Stimulated activated CD4-positive, alpha-beta T cell treated with anti-CD3 and anti-CD28 coated beads, Interleukin-4, amount 100 ng/mL, for 48 hours (primary cell): ENCODE measurements around the gene TRIO.

ENCODE experiments used
- DNase-seq, 2 donors: peaks; one replicate each; pipeline ENCODE4 v3.0.0-alpha.2; 2020; ENCODE audit warnings: low read depth in 2 of 2

Gene TRIO

GRCh38 chr5:14453481-14453880 lies 310.3 kb downstream of the TRIO start:
- no peak for DNase-seq

GRCh38 chr5:14455814-14456321 lies 312.7 kb downstream of the TRIO start:
- DNase-seq = no peak

GRCh38 chr5:14457476-14457875 lies 314.3 kb downstream of the TRIO start:
- no peak for DNase-seq

- DNase-seq = no peak
Measured at GRCh38 chr5:14458414-14458813, 315.3 kb downstream of the TRIO start.

- no peak for DNase-seq
Measured at GRCh38 chr5:14460844-14461398, 317.8 kb downstream of the TRIO start.

- DNase-seq = no peak
Measured at GRCh38 chr5:14462681-14463080, 319.5 kb downstream of the TRIO start.

GRCh38 chr5:14463629-14464028 lies 320.5 kb downstream of the TRIO start:
- DNase-seq = no peak

- no peak for DNase-seq
Measured at GRCh38 chr5:14464096-14464495, 321.0 kb downstream of the TRIO start.

- no peak for DNase-seq
Measured at GRCh38 chr5:14464671-14465070, 321.5 kb downstream of the TRIO start.

- no peak for DNase-seq
Measured at GRCh38 chr5:14465116-14465515, 322.0 kb downstream of the TRIO start.

- no peak for DNase-seq
Measured at GRCh38 chr5:14465776-14466175, 322.6 kb downstream of the TRIO start.

- no peak for DNase-seq
Measured at GRCh38 chr5:14467251-14467650, 324.1 kb downstream of the TRIO start.

- DNase-seq = no peak
Measured at GRCh38 chr5:14467886-14468285, 324.7 kb downstream of the TRIO start.

- no peak for DNase-seq
Measured at GRCh38 chr5:14469551-14470377, 326.6 kb downstream of the TRIO start.

- no peak for DNase-seq
Measured at GRCh38 chr5:14471507-14471906, 328.4 kb downstream of the TRIO start.

GRCh38 chr5:14472986-14473567 lies 329.9 kb downstream of the TRIO start:
- no peak for DNase-seq

GRCh38 chr5:14475045-14475444 lies 331.9 kb downstream of the TRIO start:
- no peak for DNase-seq

- no peak for DNase-seq
Measured at GRCh38 chr5:14476786-14477435, 333.8 kb downstream of the TRIO start.

- DNase-seq = no peak
Measured at GRCh38 chr5:14479143-14479696, 336.1 kb downstream of the TRIO start.

GRCh38 chr5:14481349-14481748 lies 338.2 kb downstream of the TRIO start:
- no peak for DNase-seq

GRCh38 chr5:14482085-14482484 lies 338.9 kb downstream of the TRIO start:
- no peak for DNase-seq

- DNase-seq = no peak
Measured at GRCh38 chr5:14483504-14484157, 340.5 kb downstream of the TRIO start.
